Brain microvascular endothelial cell (primary cell): ENCODE data around the gene NXPH1.

Source experiments
- DNase-seq: peaks from one replicate; pipeline ENCODE4 v3.0.0-alpha.2; 2020
- H3K27ac ChIP-seq: fragments of 250-450 bp; sonication (Bioruptor Pico); 2 replicates; pipeline ENCODE4 v1.5.1; 2020; ENCODE audit warnings: mild to moderate bottlenecking, moderate library complexity
- H3K27me3 ChIP-seq: fragments of 250-450 bp; sonication (Bioruptor Pico); replicated peaks from 2 replicates; pipeline ENCODE4 v1.5.1; 2020; ENCODE audit warnings: mild to moderate bottlenecking
- H3K36me3 ChIP-seq: fragments of 250-450 bp; sonication (Bioruptor Pico); replicated peaks from 2 replicates; pipeline ENCODE4 v1.5.1; 2020; ENCODE audit warnings: mild to moderate bottlenecking
- H3K4me3 ChIP-seq: 2 replicates; pipeline ENCODE4 v1.5.1; 2011; ENCODE audit warnings: low read depth, mild to moderate bottlenecking, control low read depth, low read length, moderate library complexity
- in situ Hi-C: cut with HindIII; loops from 2 replicates; pipeline ENCODE4 v1.10.0; 2017; ENCODE audit warnings: low sequenced_read_pairs, low pct_ligation_motif_present
- TF ChIP-seq, protein P1 (sequence below): IDR thresholded peaks from 2 replicates; pipeline ENCODE4 v1.5.1; 2011; ENCODE audit warnings: low read depth, mild to moderate bottlenecking, moderate library complexity, low read length, control low read depth, inconsistent platforms; ENCODE audit errors: missing control alignments

NXPH1 gene

GRCh38 chr7:8566016-8566415, 132.6 kb downstream of the NXPH1 start:
- Histone ChIP-seq H3K27ac (no peak overlapping the region), H3K27me3 (no peaks in the 10 kb centered on the region), H3K4me3 (no peak overlapping the region), H3K36me3 (no peaks in the 10 kb centered on the region)
- in situ Hi-C loops, result no loop called here
- DNase-seq, result no peak
- TF ChIP-seq, protein P1, sequence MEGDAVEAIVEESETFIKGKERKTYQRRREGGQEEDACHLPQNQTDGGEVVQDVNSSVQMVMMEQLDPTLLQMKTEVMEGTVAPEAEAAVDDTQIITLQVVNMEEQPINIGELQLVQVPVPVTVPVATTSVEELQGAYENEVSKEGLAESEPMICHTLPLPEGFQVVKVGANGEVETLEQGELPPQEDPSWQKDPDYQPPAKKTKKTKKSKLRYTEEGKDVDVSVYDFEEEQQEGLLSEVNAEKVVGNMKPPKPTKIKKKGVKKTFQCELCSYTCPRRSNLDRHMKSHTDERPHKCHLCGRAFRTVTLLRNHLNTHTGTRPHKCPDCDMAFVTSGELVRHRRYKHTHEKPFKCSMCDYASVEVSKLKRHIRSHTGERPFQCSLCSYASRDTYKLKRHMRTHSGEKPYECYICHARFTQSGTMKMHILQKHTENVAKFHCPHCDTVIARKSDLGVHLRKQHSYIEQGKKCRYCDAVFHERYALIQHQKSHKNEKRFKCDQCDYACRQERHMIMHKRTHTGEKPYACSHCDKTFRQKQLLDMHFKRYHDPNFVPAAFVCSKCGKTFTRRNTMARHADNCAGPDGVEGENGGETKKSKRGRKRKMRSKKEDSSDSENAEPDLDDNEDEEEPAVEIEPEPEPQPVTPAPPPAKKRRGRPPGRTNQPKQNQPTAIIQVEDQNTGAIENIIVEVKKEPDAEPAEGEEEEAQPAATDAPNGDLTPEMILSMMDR, result no peak

DNA sequence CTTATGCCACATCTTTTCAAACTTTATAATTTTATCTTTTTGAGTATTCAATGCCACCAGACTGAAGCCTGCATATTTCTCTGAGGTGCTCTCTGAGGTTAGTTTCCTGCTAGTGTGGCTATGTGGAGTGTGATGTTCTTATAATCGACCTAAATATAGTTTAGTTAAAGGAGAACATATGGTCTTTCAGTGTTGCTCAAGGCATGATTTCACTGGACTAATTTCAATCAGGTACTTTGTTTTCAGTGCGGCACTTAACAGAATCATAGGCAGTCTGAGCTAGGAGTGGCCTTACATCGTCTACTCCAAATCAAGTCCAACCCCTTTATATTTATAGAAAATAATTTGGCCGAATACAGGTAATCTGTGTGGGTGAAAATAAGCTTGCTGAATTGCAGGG, 134.2 kb downstream of the NXPH1 start:
- H3K27me3 ChIP-seq, result no peaks in the 10 kb centered on the region
- no peak for DNase-seq
- no peak overlapping the region for H3K27ac ChIP-seq
- H3K4me3 ChIP-seq, result no peak overlapping the region
- TF ChIP-seq, protein P1, result no peak
- in situ Hi-C loops, result no loop called here
- no peaks in the 10 kb centered on the region for H3K36me3 ChIP-seq

- no peaks in the 10 kb centered on the region for H3K36me3 ChIP-seq
- no peak for DNase-seq
- TF ChIP-seq, protein P1, result no peak
- in situ Hi-C loops, result no loop called here
- H3K4me3 ChIP-seq, result no peak overlapping the region
- H3K27me3 ChIP-seq, result no peaks in the 10 kb centered on the region
- no peak overlapping the region for H3K27ac ChIP-seq
These were observed 146.3 kb downstream of the NXPH1 start for GRCh38 chr7:8579661-8580194.

- DNase-seq, result no peak
- Histone ChIP-seq H3K4me3 (no peak overlapping the region), H3K27ac (no peak overlapping the region), H3K36me3 (no peaks in the 10 kb centered on the region), H3K27me3 (no peaks in the 10 kb centered on the region)
- in situ Hi-C loops, result no loop called here
- TF ChIP-seq, protein P1, result no peak
These were observed 148.4 kb downstream of the NXPH1 start for GRCh38 chr7:8581842-8582241.

DNA sequence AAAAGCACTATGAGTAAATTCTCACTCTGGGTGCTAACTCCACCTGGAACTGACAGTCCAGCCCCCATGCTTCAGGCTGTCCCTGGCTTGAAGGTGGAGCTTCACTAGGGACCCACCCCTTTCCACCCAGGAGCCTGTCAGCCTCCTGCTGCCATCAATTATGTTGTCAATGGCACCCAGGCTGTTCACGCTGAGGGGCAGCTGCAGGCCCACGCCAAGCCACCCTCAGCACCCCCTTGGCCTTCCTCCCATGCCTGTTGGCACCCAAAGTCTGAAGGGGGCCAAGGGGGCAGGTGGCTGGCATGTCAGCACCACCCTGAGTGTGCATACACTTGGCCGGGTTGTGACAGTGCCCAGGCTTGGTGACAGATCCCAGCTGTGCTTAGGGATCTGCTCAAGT, 149.3 kb downstream of the NXPH1 start:
- Histone ChIP-seq H3K27ac (no peak overlapping the region), H3K27me3 (no peaks in the 10 kb centered on the region), H3K4me3 (no peak overlapping the region), H3K36me3 (no peaks in the 10 kb centered on the region)
- DNase-seq, result no peak
- TF ChIP-seq, protein P1, result no peak
- in situ Hi-C loops, result no loop called here

DNA sequence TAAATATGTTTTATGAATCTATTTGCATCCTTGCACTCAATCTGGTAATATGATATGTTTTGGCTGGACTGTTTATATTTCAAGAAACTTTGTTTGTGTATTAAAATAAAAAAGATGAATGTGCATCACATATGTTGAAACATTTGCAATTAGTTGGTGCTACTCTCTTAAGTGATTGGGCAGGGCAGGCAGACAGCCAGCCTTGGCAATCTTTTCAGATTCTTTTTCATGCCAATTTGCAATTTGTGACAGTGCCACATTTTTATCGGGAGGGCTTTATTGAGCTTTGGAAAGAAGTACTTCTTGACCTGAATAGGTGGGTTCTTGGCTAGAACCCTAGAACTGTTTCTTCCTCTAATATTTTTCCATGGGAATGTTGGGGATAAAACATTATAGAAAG, 152.2 kb downstream of the NXPH1 start:
- in situ Hi-C loops, result no loop called here
- H3K27ac ChIP-seq, result no peak overlapping the region
- no peak overlapping the region for H3K4me3 ChIP-seq
- H3K27me3 ChIP-seq, result no peaks in the 10 kb centered on the region
- H3K36me3 ChIP-seq, result no peaks in the 10 kb centered on the region
- DNase-seq, result no peak
- TF ChIP-seq, protein P1, result no peak
